HL-60 (cell line): ENCODE results near the gene L1TD1.
"Not testable (repeated sequence)": the region's sequence is repeated elsewhere in the genome, so short reads cannot be mapped to it uniquely, and the experiment has no call there.

ENCODE experiments used
- DNase-seq, 2 experiments: peaks; one replicate each; pipeline ENCODE4 v3.0.0-alpha.2; 2010 to 2020; ENCODE audit warnings: low read depth in 1 of 2, low spot score in 1 of 2
- H3K27ac ChIP-seq: fragments of 250-450 bp; sonication (Bioruptor Pico); replicated peaks from 2 replicates; pipeline ENCODE4 v1.5.1; 2020; ENCODE audit warnings: mild to moderate bottlenecking, moderate library complexity
- H3K27me3 ChIP-seq: fragments of 250-450 bp; sonication (Bioruptor Pico); 2 replicates; pipeline ENCODE4 v1.5.1; 2021; ENCODE audit warnings: mild to moderate bottlenecking, moderate library complexity; ENCODE audit not compliant: insufficient read depth, poor library complexity, severe bottlenecking
- H3K4me3 ChIP-seq: replicated peaks from 2 replicates; pipeline ENCODE4 v1.5.1; 2011; ENCODE audit warnings: mild to moderate bottlenecking, control low read depth, low read length; ENCODE audit not compliant: insufficient read depth
- GABPA ChIP-seq: IDR thresholded peaks from 2 replicates; pipeline ENCODE4 v1.6.1; 2012; ENCODE audit warnings: low read depth
- POLR2AphosphoS5 ChIP-seq: IDR thresholded peaks from 2 replicates; pipeline ENCODE4 v1.6.1; 2012; ENCODE audit warnings: low read depth
- REST ChIP-seq: IDR thresholded peaks from 2 replicates; pipeline ENCODE4 v1.6.1; 2012; ENCODE audit warnings: low read depth; ENCODE audit not compliant: insufficient replicate concordance
- SPI1 ChIP-seq: IDR thresholded peaks from 2 replicates; pipeline ENCODE4 v1.6.1; 2012; ENCODE audit warnings: low read depth, mild to moderate bottlenecking, borderline replicate concordance
- TF ChIP-seq, protein P1 (sequence below): IDR thresholded peaks from one replicate; pipeline ENCODE4 v1.5.1; 2011; ENCODE audit warnings: low read length, control low read depth, inconsistent platforms; ENCODE audit not compliant: insufficient read depth

The L1TD1 gene

DNA sequence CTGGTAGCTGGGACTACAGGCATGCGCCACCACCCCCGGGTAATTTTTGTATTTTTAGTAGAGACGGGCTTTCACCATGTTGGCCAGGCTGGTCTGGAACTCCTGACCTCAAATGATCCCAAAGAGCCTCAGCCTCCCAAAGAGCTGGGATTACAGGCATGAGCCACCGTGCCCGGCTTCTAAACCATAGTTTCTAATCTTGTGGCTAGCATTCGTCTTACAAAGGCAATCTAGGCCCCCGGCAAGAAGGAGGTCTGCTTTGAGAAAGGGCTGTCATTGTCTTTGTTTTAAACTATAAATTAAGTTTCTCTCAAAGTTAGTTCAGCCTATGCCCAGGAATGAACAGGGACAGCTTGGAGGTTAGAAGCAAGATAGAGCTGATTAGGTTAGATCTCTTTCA, 10.3 kb upstream of the L1TD1 start:
- Histone ChIP-seq H3K27ac (no peak overlapping the region), H3K4me3 (no peak overlapping the region), H3K27me3 (no peaks in the 10 kb centered on the region)
- TF ChIP-seq REST = no peak
- no peak for TF ChIP-seq GABPA
- DNase-seq = no peak

DNA sequence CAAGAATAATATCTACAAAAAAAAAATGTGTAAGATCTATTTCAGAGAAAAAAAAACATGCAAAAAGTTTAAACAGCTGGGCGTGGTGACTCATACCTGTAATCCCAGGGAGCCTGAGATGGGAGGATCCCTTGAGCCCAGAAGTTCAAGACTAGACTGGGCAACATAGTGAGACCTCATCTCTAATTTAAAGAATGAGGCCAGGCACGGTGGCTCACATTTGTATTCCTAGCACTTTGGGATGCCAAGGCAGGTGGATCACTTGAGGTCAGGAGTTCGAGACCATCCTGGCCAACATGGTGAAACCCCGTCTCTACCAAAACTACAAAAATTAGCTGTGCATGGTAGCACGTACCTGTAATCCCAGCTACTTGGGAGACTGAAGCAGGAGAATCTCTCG, 9.4 kb upstream of the L1TD1 start:
- H3K4me3 ChIP-seq, H3K27me3 ChIP-seq, H3K27ac ChIP-seq, DNase-seq: not testable (repeated sequence)

DNA sequence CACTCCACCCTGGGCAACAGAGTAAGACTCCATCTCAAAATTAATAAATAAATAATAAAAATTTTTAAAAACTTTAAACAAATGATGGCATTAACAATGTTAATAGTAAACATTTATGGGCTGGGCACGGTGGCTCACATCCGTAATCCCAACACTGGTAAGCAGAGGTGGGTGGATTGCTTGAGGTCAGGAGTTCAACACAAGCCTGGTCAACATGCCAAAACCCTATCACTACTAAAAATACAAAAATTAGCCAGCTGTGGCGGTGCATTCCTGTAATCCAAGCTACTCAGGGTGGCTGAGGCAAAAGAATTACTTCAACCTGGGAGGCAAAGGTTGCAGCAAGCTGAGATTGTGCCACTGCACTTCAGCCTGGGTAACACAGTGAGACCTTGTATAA, 9.0 kb upstream of the L1TD1 start:
- Histone ChIP-seq H3K27ac (no peak overlapping the region), H3K4me3 (no peak overlapping the region), H3K27me3 (no peaks in the 10 kb centered on the region)
- TF ChIP-seq REST (no peak), SPI1 (no peak), GABPA (no peak), POLR2AphosphoS5 (no peak)
- TF ChIP-seq, protein P1, sequence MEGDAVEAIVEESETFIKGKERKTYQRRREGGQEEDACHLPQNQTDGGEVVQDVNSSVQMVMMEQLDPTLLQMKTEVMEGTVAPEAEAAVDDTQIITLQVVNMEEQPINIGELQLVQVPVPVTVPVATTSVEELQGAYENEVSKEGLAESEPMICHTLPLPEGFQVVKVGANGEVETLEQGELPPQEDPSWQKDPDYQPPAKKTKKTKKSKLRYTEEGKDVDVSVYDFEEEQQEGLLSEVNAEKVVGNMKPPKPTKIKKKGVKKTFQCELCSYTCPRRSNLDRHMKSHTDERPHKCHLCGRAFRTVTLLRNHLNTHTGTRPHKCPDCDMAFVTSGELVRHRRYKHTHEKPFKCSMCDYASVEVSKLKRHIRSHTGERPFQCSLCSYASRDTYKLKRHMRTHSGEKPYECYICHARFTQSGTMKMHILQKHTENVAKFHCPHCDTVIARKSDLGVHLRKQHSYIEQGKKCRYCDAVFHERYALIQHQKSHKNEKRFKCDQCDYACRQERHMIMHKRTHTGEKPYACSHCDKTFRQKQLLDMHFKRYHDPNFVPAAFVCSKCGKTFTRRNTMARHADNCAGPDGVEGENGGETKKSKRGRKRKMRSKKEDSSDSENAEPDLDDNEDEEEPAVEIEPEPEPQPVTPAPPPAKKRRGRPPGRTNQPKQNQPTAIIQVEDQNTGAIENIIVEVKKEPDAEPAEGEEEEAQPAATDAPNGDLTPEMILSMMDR = no peak
- DNase-seq = no peak

GRCh38 chr1:62187548-62187947, 7.1 kb upstream of the L1TD1 start:
- Histone ChIP-seq H3K27me3 (no peaks in the 10 kb centered on the region), H3K4me3 (no peak overlapping the region), H3K27ac (no peak overlapping the region)
- DNase-seq = no peak
- no peak for TF ChIP-seq POLR2AphosphoS5
- TF ChIP-seq, protein P1 = no peak
- TF ChIP-seq GABPA = no peak
- no peak for TF ChIP-seq REST
- no peak for TF ChIP-seq SPI1
